ENCODE data around the gene RYR2. TPM values are rescaled to one million over a fixed set of nuclear protein-coding genes. Genes with fewer than 3 reads are reported as not detected.
"Not testable (repeated sequence)": the region's sequence is repeated elsewhere in the genome, so short reads cannot be mapped to it uniquely, and the experiment has no call there.

RYR2 gene
- total RNA-seq, 1 donor from 2014 or later = 0.02 TPM

DNA sequence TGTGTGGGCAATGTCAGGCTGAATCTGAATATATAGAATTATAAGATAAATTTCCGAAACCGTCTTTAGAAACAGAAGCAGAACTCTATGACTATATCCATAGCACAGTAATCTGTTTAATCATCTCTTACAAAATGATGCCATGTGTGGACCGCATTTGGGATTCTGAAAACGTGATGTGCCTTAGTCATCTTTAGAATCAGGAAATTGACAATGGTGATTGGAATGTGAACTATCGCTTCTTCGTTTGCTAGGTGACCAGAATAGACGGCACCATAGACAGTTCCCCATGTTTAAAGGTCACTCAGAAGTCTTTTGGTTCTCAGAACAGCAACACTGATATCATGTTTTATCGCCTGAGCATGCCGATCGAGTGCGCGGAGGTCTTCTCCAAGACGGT is 548.4 kb downstream of the RYR2 start:
- no peak for DNase-seq
- no peaks in the 10 kb centered on the region for H3K27me3 Mint-ChIP-seq
- no peaks in the 10 kb centered on the region for H3K4me1 Mint-ChIP-seq
- no peak overlapping the region for H3K4me3 Mint-ChIP-seq
- intact Hi-C loops (cut with micrococcal nuclease) = no loop called here
- H3K27ac Mint-ChIP-seq = no peak overlapping the region
- no peaks in the 10 kb centered on the region for H3K9me3 Mint-ChIP-seq
- no peaks in the 10 kb centered on the region for H3K36me3 Mint-ChIP-seq (ENCODE audit: low read depth)

DNA sequence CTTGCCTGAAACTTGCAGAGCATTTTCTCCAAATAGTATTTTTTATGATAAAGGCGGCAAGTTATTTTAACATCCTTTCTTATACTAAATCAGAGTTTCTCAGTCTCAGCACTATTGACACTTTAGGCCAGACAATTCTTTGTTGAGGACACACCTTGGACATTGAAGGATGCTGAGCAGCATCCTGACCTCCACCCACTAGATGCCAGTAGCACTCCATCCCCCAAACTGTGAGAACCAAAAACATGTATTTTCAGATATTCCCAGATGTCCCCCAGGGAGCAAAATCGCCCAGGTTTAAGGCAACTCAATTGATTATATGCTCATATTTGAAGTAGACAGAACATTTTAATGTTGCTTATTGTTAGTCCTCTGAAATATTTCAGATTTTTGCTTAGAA is 549.4 kb downstream of the RYR2 start:
- DNase-seq = no peak
- Mint-ChIP-seq H3K27me3 (no peaks in the 10 kb centered on the region), H3K4me1 (no peaks in the 10 kb centered on the region), H3K9me3 (peaks cover 6% of the 10 kb centered on the region), H3K36me3 (ENCODE audit: low read depth) (no peaks in the 10 kb centered on the region), H3K27ac (no peak overlapping the region), H3K4me3 (no peak overlapping the region)
- intact Hi-C loops (cut with micrococcal nuclease) = no loop called here

DNA sequence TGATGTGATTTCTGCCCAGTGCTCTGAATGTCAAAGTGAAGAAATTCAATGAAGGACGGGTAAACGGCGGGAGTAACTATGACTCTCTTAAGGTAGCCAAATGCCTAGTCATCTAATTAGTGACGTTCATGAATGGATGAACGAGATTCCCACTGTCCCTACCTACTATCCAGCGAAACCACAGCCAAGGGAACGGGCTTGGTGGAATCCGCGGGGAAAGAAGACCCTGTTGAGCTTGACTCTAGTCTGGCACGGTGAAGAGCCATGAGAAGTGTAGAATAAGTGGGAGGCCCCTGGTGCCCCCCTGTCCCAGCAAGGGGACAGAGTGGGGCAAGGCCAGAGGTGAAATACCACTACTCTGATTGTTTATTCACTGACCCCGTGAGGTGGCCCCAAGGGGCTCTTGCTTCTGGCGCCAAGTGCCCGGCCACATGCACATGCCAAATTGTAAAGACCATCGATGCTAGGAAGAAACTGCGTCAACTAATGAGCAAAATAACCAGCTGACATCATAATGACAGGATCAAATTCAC is 561.1 kb downstream of the RYR2 start:
- H3K9me3 Mint-ChIP-seq; H3K4me3 Mint-ChIP-seq; H3K27ac Mint-ChIP-seq; H3K27me3 Mint-ChIP-seq; H3K4me1 Mint-ChIP-seq; intact Hi-C loops (cut with micrococcal nuclease); H3K36me3 Mint-ChIP-seq (ENCODE audit: low read depth); DNase-seq: not testable (repeated sequence)

DNA sequence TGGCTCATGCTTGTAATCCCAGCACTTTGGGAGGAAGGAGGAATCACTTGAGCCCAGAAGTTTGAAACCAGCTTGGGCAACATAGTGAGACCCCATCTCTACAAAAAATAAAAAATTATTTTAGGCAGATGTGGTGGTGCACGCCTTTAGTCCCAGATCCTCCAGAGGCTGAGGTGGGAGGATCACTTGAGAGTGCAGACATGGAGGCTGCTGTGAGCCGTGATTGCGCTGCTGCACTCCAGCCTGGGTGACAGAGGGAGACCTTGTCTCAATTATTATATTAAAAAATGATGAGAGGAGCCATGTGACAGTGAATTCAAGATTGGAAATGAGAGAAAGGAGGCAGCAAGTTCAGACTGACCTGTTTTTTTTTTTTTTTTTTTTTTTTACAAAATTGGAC is 566.4 kb downstream of the RYR2 start:
- H3K4me1 Mint-ChIP-seq = no peaks in the 10 kb centered on the region
- intact Hi-C loops (cut with micrococcal nuclease) = no loop called here
- no peak for DNase-seq
- H3K4me3 Mint-ChIP-seq = no peak overlapping the region
- no peaks in the 10 kb centered on the region for H3K27me3 Mint-ChIP-seq
- no peak overlapping the region for H3K27ac Mint-ChIP-seq
- H3K9me3 Mint-ChIP-seq = peaks cover 6% of the 10 kb centered on the region
- no peaks in the 10 kb centered on the region for H3K36me3 Mint-ChIP-seq (ENCODE audit: low read depth)

DNA sequence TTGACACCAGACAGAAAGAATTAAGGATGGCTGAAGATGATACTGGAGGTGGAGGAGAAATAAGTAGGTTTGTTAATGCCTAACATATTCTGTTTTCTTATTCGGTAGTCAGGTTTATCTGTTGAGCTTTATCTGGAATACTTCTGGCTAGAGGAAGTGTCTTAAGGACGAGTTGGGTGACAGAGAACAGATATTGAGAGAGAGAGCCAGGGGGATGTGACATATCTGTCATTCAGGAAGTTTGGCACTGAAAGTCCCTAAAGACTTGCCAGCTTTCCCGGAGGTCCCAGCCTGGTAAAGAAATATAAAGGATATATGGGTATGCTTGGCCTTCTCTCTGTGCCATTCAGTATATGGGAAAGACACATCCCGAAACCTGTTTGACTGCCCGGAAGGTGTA is 568.2 kb downstream of the RYR2 start:
- intact Hi-C loops (cut with micrococcal nuclease) = no loop called here
- Mint-ChIP-seq H3K27ac (no peak overlapping the region), H3K4me1 (no peaks in the 10 kb centered on the region), H3K9me3 (no peaks in the 10 kb centered on the region), H3K27me3 (no peaks in the 10 kb centered on the region), H3K4me3 (no peak overlapping the region), H3K36me3 (ENCODE audit: low read depth) (no peaks in the 10 kb centered on the region)
- DNase-seq = no peak

DNA sequence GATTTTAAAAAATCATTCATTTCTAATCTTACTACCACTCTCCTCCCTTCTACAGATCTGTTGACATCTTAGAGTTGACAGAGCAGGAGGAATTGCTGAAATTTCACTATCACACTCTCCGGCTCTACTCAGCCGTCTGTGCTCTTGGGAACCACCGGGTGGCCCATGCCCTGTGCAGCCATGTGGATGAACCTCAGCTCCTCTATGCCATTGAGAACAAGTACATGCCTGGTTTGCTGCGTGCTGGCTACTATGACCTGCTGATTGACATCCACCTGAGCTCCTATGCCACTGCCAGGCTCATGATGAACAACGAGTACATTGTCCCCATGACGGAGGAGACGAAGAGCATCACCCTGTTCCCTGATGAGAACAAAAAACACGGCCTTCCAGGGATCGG is 572.0 kb downstream of the RYR2 start:
- no peaks in the 10 kb centered on the region for H3K4me1 Mint-ChIP-seq
- H3K27me3 Mint-ChIP-seq = no peaks in the 10 kb centered on the region
- H3K9me3 Mint-ChIP-seq = no peaks in the 10 kb centered on the region
- H3K36me3 Mint-ChIP-seq (ENCODE audit: low read depth) = no peaks in the 10 kb centered on the region
- H3K27ac Mint-ChIP-seq = no peak overlapping the region
- no peak overlapping the region for H3K4me3 Mint-ChIP-seq
- intact Hi-C loops (cut with micrococcal nuclease) = no loop called here
- DNase-seq = no peak

DNA sequence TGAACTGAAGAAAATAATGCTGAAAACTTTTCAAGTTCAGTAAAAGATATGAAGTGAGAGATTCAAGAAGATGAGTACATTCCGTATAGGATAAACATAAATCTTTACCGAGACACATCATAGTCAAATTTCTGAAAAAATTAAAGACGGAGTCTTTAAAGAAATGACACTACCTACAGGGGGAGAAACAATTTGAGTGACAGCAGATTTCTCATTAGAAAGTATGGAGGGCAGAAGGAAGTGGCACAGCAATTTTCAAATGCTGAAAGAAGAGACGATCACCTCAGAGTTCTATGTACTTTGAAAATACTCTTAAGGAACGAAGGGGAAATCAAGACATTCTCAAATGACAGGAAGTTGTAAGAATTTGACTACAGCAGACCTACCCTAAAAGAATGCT is 577.6 kb downstream of the RYR2 start:
- H3K4me3 Mint-ChIP-seq = no peak overlapping the region
- intact Hi-C loops (cut with micrococcal nuclease) = no loop called here
- H3K4me1 Mint-ChIP-seq = no peaks in the 10 kb centered on the region
- no peaks in the 10 kb centered on the region for H3K27me3 Mint-ChIP-seq
- DNase-seq = no peak
- H3K9me3 Mint-ChIP-seq = peaks cover 7% of the 10 kb centered on the region
- no peaks in the 10 kb centered on the region for H3K36me3 Mint-ChIP-seq (ENCODE audit: low read depth)
- no peak overlapping the region for H3K27ac Mint-ChIP-seq

DNA sequence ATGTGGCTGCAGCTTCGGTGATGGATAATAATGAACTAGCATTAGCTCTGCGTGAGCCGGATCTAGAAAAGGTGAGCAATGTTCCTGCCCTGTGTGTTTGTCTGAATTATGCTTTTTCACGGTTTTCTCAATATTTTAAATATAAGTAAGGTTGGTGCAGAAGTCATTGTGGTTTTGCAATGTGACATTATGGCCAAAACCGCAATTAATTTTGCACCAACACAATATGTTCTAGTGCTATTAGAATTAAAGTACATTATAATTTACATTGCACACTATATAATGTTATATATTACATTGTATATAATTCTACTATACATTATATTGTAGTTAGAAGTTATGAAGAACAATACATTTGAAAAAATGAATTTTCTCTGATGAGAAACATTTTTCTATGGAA is 592.9 kb downstream of the RYR2 start:
- Mint-ChIP-seq H3K27me3 (no peaks in the 10 kb centered on the region), H3K9me3 (peaks cover 4% of the 10 kb centered on the region), H3K4me1 (no peaks in the 10 kb centered on the region), H3K4me3 (no peak overlapping the region), H3K36me3 (ENCODE audit: low read depth) (no peaks in the 10 kb centered on the region), H3K27ac (no peak overlapping the region)
- intact Hi-C loops (cut with micrococcal nuclease) = no loop called here
- DNase-seq = no peak

DNA sequence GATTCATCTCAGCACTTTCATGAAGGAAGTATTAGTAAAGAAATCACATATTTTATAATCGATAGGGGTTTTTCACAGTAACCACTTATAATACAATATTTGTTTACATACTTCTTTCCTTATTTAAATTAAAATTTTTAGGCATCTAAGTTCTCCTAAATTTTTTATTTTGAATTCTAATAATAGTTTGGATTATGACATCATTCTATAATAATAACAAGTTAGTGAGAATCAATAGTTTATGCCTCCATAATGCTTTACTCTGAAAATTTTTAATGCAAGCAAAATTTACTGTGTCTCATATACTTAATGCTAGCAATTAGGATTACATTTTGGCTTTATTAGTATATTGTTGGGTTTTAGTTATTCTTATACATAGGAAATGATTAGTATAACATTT is 596.6 kb downstream of the RYR2 start:
- H3K4me3 Mint-ChIP-seq = no peak overlapping the region
- no peaks in the 10 kb centered on the region for H3K27me3 Mint-ChIP-seq
- no peak for DNase-seq
- H3K36me3 Mint-ChIP-seq (ENCODE audit: low read depth) = no peaks in the 10 kb centered on the region
- no peaks in the 10 kb centered on the region for H3K9me3 Mint-ChIP-seq
- H3K4me1 Mint-ChIP-seq = no peaks in the 10 kb centered on the region
- intact Hi-C loops (cut with micrococcal nuclease) = no loop called here
- no peak overlapping the region for H3K27ac Mint-ChIP-seq

DNA sequence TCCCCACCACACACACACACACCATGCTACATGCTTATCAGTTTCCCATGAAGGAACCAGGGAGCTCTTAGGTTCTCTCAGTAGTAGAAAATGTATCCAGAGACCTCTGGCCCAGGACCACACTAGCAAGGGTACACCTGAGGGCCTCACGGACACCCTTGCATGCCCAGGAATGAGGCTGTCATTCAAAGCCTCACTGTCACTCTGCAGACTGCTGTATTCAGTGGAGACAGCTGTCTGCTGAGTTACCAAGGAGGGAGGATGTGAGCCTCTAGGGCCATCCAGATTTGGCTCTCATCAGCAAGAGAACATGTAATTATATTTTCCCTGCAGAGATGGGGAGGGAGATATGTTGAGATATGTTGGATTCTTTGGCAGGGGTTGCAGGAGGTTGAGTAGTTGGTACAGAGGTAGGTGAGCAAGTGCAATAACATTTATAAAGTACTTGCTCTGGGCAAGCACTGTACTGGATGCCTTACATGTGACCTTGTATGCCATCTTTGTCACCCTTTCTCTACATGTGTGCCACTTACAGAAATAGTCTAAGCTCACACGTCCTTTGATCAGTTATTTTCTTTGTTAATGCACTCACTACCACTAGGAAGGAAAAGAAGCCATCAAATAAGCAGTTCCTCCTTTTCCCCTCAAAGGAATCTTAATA is 598.2 kb downstream of the RYR2 start:
- H3K36me3 Mint-ChIP-seq (ENCODE audit: low read depth) = no peaks in the 10 kb centered on the region
- no peak overlapping the region for H3K27ac Mint-ChIP-seq
- no peak overlapping the region for H3K4me3 Mint-ChIP-seq
- no peaks in the 10 kb centered on the region for H3K4me1 Mint-ChIP-seq
- H3K9me3 Mint-ChIP-seq = no peaks in the 10 kb centered on the region
- intact Hi-C loops (cut with micrococcal nuclease) = no loop called here
- no peak for DNase-seq
- no peaks in the 10 kb centered on the region for H3K27me3 Mint-ChIP-seq

DNA sequence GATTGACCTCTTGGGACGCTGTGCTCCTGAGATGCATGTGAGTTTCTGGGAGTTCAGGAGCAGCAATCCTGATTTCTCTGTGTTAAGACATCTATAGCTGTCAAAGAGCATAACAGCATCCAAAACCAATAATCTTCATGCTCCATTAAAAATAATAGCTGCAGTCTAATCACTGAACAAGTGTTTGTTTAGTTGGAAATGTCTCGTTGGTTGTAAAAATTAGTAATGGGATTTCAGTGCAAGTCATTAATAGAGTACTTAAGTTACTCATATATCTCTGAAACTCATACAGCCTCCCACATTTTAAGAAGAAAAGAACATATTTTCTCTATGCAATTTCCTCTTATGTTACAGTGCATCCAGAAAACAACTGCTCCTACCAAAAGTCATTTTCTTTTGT is 599.0 kb downstream of the RYR2 start:
- H3K36me3 Mint-ChIP-seq (ENCODE audit: low read depth) = no peaks in the 10 kb centered on the region
- no peak overlapping the region for H3K27ac Mint-ChIP-seq
- intact Hi-C loops (cut with micrococcal nuclease) = no loop called here

DNA sequence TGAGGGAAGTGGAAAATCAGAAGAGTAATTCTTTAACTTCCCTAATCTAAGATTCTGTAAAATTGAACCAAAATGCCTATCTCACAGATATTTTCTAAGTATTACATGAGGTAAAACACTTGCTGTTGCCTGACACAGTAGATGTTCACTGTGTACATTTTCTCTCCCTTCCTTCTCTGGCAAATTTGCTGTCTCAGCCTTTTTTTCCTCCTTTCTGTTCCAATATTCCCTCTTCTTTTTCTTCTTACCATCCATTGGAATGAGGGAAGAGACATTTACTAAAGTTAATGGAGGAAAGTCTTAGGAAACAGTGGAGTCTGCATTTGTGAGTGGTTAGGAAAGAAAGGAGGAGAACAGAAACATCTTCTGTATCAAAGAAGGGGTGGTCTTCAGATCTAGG is 608.8 kb downstream of the RYR2 start:
- H3K27ac Mint-ChIP-seq = no peak overlapping the region
- DNase-seq = no peak
- no peaks in the 10 kb centered on the region for H3K36me3 Mint-ChIP-seq (ENCODE audit: low read depth)
- no peaks in the 10 kb centered on the region for H3K27me3 Mint-ChIP-seq
- intact Hi-C loops (cut with micrococcal nuclease) = no loop called here
- no peaks in the 10 kb centered on the region for H3K4me1 Mint-ChIP-seq
- H3K9me3 Mint-ChIP-seq = no peaks in the 10 kb centered on the region
- H3K4me3 Mint-ChIP-seq = no peak overlapping the region

More for the DNA sequence above, 599.0 kb downstream of the RYR2 start:
- Mint-ChIP-seq H3K4me1 (no peaks in the 10 kb centered on the region), H3K9me3 (no peaks in the 10 kb centered on the region), H3K4me3 (no peak overlapping the region), H3K27me3 (no peaks in the 10 kb centered on the region)
- DNase-seq = no peak

DNA sequence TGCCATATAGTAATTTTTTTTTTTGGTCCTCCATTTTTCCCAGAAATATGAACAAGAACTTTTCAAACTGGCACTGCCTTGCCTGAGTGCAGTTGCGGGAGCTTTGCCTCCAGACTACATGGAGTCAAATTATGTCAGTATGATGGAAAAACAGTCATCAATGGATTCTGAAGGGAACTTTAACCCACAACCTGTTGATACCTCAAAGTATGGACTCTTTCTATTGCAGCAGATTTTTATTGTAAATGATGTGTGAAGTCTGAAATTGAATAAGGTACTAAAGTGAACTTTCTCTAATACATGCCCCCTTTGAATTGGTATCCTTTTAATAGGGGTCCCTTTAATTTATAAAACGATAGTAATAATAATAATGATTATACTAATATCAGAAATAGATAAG is 613.8 kb downstream of the RYR2 start:
- H3K4me1 Mint-ChIP-seq = no peaks in the 10 kb centered on the region
- no peaks in the 10 kb centered on the region for H3K9me3 Mint-ChIP-seq
- no peak overlapping the region for H3K4me3 Mint-ChIP-seq
- H3K27me3 Mint-ChIP-seq = no peaks in the 10 kb centered on the region
- no peaks in the 10 kb centered on the region for H3K36me3 Mint-ChIP-seq (ENCODE audit: low read depth)
- DNase-seq = no peak
- no peak overlapping the region for H3K27ac Mint-ChIP-seq
- intact Hi-C loops (cut with micrococcal nuclease) = no loop called here

DNA sequence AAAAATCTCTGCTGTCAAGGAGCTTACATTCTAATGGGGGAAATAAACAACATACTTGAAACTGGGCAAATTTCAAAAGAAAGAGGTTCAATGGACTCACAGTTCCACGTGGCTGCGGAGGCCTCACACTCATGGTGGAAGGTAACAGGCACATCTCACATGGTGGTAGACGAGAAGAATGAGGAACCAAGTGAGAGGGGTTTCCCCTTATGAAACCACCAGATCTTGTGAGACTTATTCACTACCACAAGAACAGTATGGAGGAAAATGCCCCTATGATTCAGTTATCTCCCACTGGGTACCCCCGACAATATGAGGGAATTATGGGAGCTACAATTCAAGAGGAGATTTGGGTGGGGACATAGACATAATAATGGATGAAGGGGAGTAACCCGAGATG is 622.4 kb downstream of the RYR2 start:
- no peaks in the 10 kb centered on the region for H3K4me1 Mint-ChIP-seq
- no peak overlapping the region for H3K4me3 Mint-ChIP-seq
- no peaks in the 10 kb centered on the region for H3K36me3 Mint-ChIP-seq (ENCODE audit: low read depth)
- H3K9me3 Mint-ChIP-seq = no peaks in the 10 kb centered on the region
- no peak for DNase-seq
- H3K27ac Mint-ChIP-seq = no peak overlapping the region
- no peaks in the 10 kb centered on the region for H3K27me3 Mint-ChIP-seq
- intact Hi-C loops (cut with micrococcal nuclease) = no loop called here

DNA sequence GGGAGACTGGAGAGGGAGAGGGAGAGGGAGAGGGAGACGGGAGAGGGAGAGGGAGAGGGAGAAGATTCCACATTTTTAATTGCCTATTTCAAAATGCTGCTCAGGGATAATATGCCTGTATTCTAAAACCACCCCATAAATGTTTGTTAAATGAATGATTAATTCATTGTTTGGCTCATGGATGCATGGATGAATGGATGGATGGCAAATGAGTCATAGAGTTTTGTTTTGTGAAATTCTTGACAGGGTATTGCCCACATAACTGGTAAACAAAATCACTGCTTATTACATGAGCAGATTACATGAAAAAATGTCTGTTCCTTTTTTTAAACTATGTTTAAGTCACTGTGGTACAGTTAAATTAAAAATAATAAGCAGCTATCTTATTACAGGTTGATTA is 628.3 kb downstream of the RYR2 start:
- intact Hi-C loops (cut with micrococcal nuclease) = no loop called here
- no peaks in the 10 kb centered on the region for H3K9me3 Mint-ChIP-seq
- H3K36me3 Mint-ChIP-seq (ENCODE audit: low read depth) = no peaks in the 10 kb centered on the region
- no peak for DNase-seq
- H3K4me3 Mint-ChIP-seq = no peak overlapping the region
- H3K27ac Mint-ChIP-seq = no peak overlapping the region
- no peaks in the 10 kb centered on the region for H3K27me3 Mint-ChIP-seq
- H3K4me1 Mint-ChIP-seq = no peaks in the 10 kb centered on the region
